ENCODE results near the gene SPOCK2. TPM values are rescaled to one million over a fixed set of nuclear protein-coding genes. Genes with fewer than 3 reads are reported as not detected.
A peak's percentile ranks its signal among the peaks of the same experiment; 100 is the strongest.

SPOCK2 gene
- total RNA-seq, 1 donor from 2014 or later = 3.2 TPM

GRCh38 chr10:72048450-72049124 lies 39.8 kb downstream of the SPOCK2 start:
- TF ChIP-seq EZH2 (IDR thresholded peaks at IDR 0.05) (peak; percentile 29), CTCF (IDR thresholded peaks at IDR 0.05) (peak; percentile 100), EZH2phosphoT487 (IDR thresholded peaks at IDR 0.05) (no peak)
- Histone ChIP-seq H3F3A (ENCODE audit: low read depth) (no peaks in the 10 kb centered on the region), H3K79me2 (ENCODE audit: low read depth) (no peaks in the 10 kb centered on the region), H3K4me3 (no peak overlapping the region), H3K36me3 (no peaks in the 10 kb centered on the region), H3K4me2 (no peak overlapping the region), H3K9ac (no peak overlapping the region), H3K27me3 (no peaks in the 10 kb centered on the region), H3K27ac (no peak overlapping the region), H3K9me3 (ENCODE audit: low read depth) (no peaks in the 10 kb centered on the region), H3K4me1 (no peaks in the 10 kb centered on the region), H4K20me1 (ENCODE audit: low read depth) (no peaks in the 10 kb centered on the region), H2AFZ (replicated peaks) (no peak overlapping the region)
- Mint-ChIP-seq H3K36me3 (no peaks in the 10 kb centered on the region), H3K27ac (peak overlapping the region; percentile 22), H3K27me3 (ENCODE audit: insufficient read depth, low read depth) (peaks cover 10% of the 10 kb centered on the region), H3K4me3 (no peak overlapping the region), H3K4me1 (peaks cover 20% of the 10 kb centered on the region), H3K9me3 (peaks cover 8% of the 10 kb centered on the region)
- peak; percentile 93 for DNase-seq (ENCODE audit: low spot score)

- Histone ChIP-seq H3K4me1 (peaks cover 4% of the 10 kb centered on the region), H3K36me3 (no peaks in the 10 kb centered on the region), H3F3A (ENCODE audit: low read depth) (no peaks in the 10 kb centered on the region), H3K27me3 (no peaks in the 10 kb centered on the region), H3K27ac (no peak overlapping the region), H3K79me2 (ENCODE audit: low read depth) (no peaks in the 10 kb centered on the region), H3K9ac (no peak overlapping the region), H3K9me3 (ENCODE audit: low read depth) (no peaks in the 10 kb centered on the region), H4K20me1 (ENCODE audit: low read depth) (no peaks in the 10 kb centered on the region), H3K4me3 (no peak overlapping the region), H3K4me2 (no peak overlapping the region), H2AFZ (replicated peaks) (no peak overlapping the region)
- Mint-ChIP-seq H3K36me3 (no peaks in the 10 kb centered on the region), H3K27me3 (ENCODE audit: insufficient read depth, low read depth) (peaks cover 4% of the 10 kb centered on the region), H3K9me3 (peaks cover 8% of the 10 kb centered on the region), H3K4me3 (no peak overlapping the region), H3K27ac (no peak overlapping the region), H3K4me1 (peaks cover 27% of the 10 kb centered on the region)
- no peak for TF ChIP-seq EZH2phosphoT487 (IDR thresholded peaks at IDR 0.05)
- TF ChIP-seq CTCF (IDR thresholded peaks at IDR 0.05) = no peak
- TF ChIP-seq EZH2 (IDR thresholded peaks at IDR 0.05) = no peak
- no peak for DNase-seq (ENCODE audit: low spot score)
Measured at GRCh38 chr10:72045586-72045985, 42.8 kb downstream of the SPOCK2 start.

- no peaks in the 10 kb centered on the region for H3F3A ChIP-seq (ENCODE audit: low read depth)
- peaks cover 24% of the 10 kb centered on the region for H3K4me1 Mint-ChIP-seq
- H3K9me3 Mint-ChIP-seq = peaks cover 2% of the 10 kb centered on the region
- no peaks in the 10 kb centered on the region for H3K27me3 Mint-ChIP-seq (ENCODE audit: insufficient read depth, low read depth)
- H3K4me1 ChIP-seq = peaks cover 4% of the 10 kb centered on the region
- DNase-seq (ENCODE audit: low spot score) = peak; percentile 37
- no peak overlapping the region for H3K4me3 Mint-ChIP-seq
- no peak overlapping the region for H3K4me3 ChIP-seq
- H3K36me3 ChIP-seq = no peaks in the 10 kb centered on the region
- no peak overlapping the region for H3K4me2 ChIP-seq
- H3K79me2 ChIP-seq (ENCODE audit: low read depth) = no peaks in the 10 kb centered on the region
- no peaks in the 10 kb centered on the region for H3K36me3 Mint-ChIP-seq
- H4K20me1 ChIP-seq (ENCODE audit: low read depth) = no peaks in the 10 kb centered on the region
- peak overlapping the region; percentile 85 for H2AFZ ChIP-seq (replicated peaks)
- no peak overlapping the region for H3K9ac ChIP-seq
- H3K27ac ChIP-seq = no peak overlapping the region
- TF ChIP-seq CTCF (IDR thresholded peaks at IDR 0.05) (peak; percentile 33), EZH2 (IDR thresholded peaks at IDR 0.05) (no peak), EZH2phosphoT487 (IDR thresholded peaks at IDR 0.05) (no peak)
- H3K27ac Mint-ChIP-seq = no peak overlapping the region
- H3K27me3 ChIP-seq = no peaks in the 10 kb centered on the region
- no peaks in the 10 kb centered on the region for H3K9me3 ChIP-seq (ENCODE audit: low read depth)
Measured at GRCh38 chr10:72044417-72045041, 43.8 kb downstream of the SPOCK2 start.

Data from neural progenitor cell (in vitro differentiated cells).